OCI-M1 (cell line): ENCODE results near the gene PALM.

Experiments used
- DNase-seq: peaks from one replicate; lab custom pipeline; 2025; lab: John Stamatoyannopoulos, UW

PALM gene

GRCh38 chr19:752652-753517 lies 44.1 kb downstream of the PALM start:
- no peak for DNase-seq

- no peak for DNase-seq
Measured at GRCh38 chr19:754530-754929, 45.8 kb downstream of the PALM start.

GRCh38 chr19:755063-755462 lies 46.3 kb downstream of the PALM start:
- no peak for DNase-seq

- DNase-seq, result peak; percentile 18
Measured at GRCh38 chr19:756236-756635, 47.5 kb downstream of the PALM start.

- DNase-seq, result no peak
Measured at GRCh38 chr19:756821-757688, 48.3 kb downstream of the PALM start.

- no peak for DNase-seq
Measured at GRCh38 chr19:757811-758668, 49.3 kb downstream of the PALM start.

GRCh38 chr19:763181-763580 lies 54.4 kb downstream of the PALM start:
- no peak for DNase-seq

- no peak for DNase-seq
Measured at GRCh38 chr19:763869-764268, 55.1 kb downstream of the PALM start.

- DNase-seq, result no peak
Measured at GRCh38 chr19:764301-764700, 55.6 kb downstream of the PALM start.

GRCh38 chr19:765179-765738 lies 56.5 kb downstream of the PALM start:
- DNase-seq, result no peak

GRCh38 chr19:768424-768823 lies 59.7 kb downstream of the PALM start:
- no peak for DNase-seq

GRCh38 chr19:769616-770015 lies 60.9 kb downstream of the PALM start:
- DNase-seq, result no peak

GRCh38 chr19:771332-771785 lies 62.6 kb downstream of the PALM start:
- peak; percentile 73 for DNase-seq

GRCh38 chr19:772063-772462 lies 63.3 kb downstream of the PALM start:
- no peak for DNase-seq

GRCh38 chr19:772730-773436 lies 64.1 kb downstream of the PALM start:
- DNase-seq, result no peak

- no peak for DNase-seq
Measured at GRCh38 chr19:776549-776948, 67.8 kb downstream of the PALM start.

- DNase-seq, result no peak
Measured at GRCh38 chr19:778910-779653, 70.3 kb downstream of the PALM start.

GRCh38 chr19:780935-781334 lies 72.2 kb downstream of the PALM start:
- no peak for DNase-seq

GRCh38 chr19:781800-782184 lies 73.1 kb downstream of the PALM start:
- no peak for DNase-seq

- no peak for DNase-seq
Measured at GRCh38 chr19:782185-782877, 73.6 kb downstream of the PALM start.
